ENCODE results near the gene LDHD. TPM values are rescaled to one million over a fixed set of nuclear protein-coding genes. Genes with fewer than 3 reads are reported as not detected.
A peak's percentile ranks its signal among the peaks of the same experiment; 100 is the strongest.

Gene LDHD
- total and polyA plus RNA-seq, 9 of the 15 experiments (the other 6 are each of a cell fraction or from before 2014, with no cell fraction given): 0.19 to 0.86 (median 0.54) TPM; not detected in 3

- TF ChIP-seq ZBTB49 (CRISPR knock-in tag; IDR thresholded peaks at IDR 0.05; ENCODE audit: borderline replicate concordance) (no peak), HEY1 (CRISPR knock-in tag; IDR thresholded peaks at IDR 0.05; ENCODE audit: borderline replicate concordance) (no peak), TFAM (CRISPR knock-in tag; conservative IDR thresholded peaks at IDR 0.05) (no peak), ZNF184 (CRISPR knock-in tag; IDR thresholded peaks at IDR 0.05) (no peak), NFIC (IDR thresholded peaks at IDR 0.05) (peak; percentile 70), ZNF347 (CRISPR knock-in tag; IDR thresholded peaks at IDR 0.05; ENCODE audit: low read depth) (no peak), ZNF165 (CRISPR knock-in tag; IDR thresholded peaks at IDR 0.05; ENCODE audit: borderline replicate concordance) (no peak), POLR2A (conservative IDR thresholded peaks at IDR 0.05) (peak; percentile 83), ELK3 (CRISPR knock-in tag; IDR thresholded peaks at IDR 0.05) (no peak), MNT (conservative IDR thresholded peaks at IDR 0.05) (peak; percentile 79 to 83), JUND (IDR thresholded peaks at IDR 0.05; ENCODE audit: borderline replicate concordance, low read depth, low read length) (peak; percentile 19; the same call in 1 of the 2 replicates), JUND (tag; IDR thresholded peaks at IDR 0.05; ENCODE audit: borderline replicate concordance, low read depth, low read length) (no peak; the same call in 2 of the 3 replicates), SOX6 (IDR thresholded peaks at IDR 0.05) (peak; percentile 51; the same call in 1 of the 2 replicates), AFF1 (IDR thresholded peaks at IDR 0.05; ENCODE audit: low read depth in 1 of 2, partially characterized antibody in 2 of 2) (peak in 1 of 2 experiments; percentile 93)
- TF ChIP-seq, protein P1, sequence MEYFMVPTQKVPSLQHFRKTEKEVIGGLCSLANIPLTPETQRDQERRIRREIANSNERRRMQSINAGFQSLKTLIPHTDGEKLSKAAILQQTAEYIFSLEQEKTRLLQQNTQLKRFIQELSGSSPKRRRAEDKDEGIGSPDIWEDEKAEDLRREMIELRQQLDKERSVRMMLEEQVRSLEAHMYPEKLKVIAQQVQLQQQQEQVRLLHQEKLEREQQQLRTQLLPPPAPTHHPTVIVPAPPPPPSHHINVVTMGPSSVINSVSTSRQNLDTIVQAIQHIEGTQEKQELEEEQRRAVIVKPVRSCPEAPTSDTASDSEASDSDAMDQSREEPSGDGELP (CRISPR knock-in tag; IDR thresholded peaks at IDR 0.05; ENCODE audit: borderline replicate concordance): peak; percentile 82
Measured at GRCh38 chr16:75148311-75149195, 32.0 kb upstream of the LDHD start, which contains the start of gene ZFP1 (continued).
